Lower leg skin (tissue), 4 donors: ENCODE measurements around the gene ADM2. TPM values are rescaled to one million over a fixed set of nuclear protein-coding genes. Genes with fewer than 3 reads are reported as not detected.
A peak's percentile ranks its signal among the peaks of the same experiment; 100 is the strongest.

Source experiments
- DNase-seq, 2 donors: peaks; one replicate each; pipeline ENCODE4 v3.0.0-alpha.2; 2019; ENCODE audit warnings: low spot score in 2 of 2
- H3K4me3 ChIP-seq: fragments of 200-600 bp; sonication (generic); 2 replicates; pipeline ENCODE4 v1.5.1; 2017; ENCODE audit warnings: mild to moderate bottlenecking, low read depth; ENCODE audit not compliant: poor library complexity, severe bottlenecking
- CTCF ChIP-seq, 3 donors: fragments of 450-650 bp; IDR thresholded peaks; one replicate each; pipeline ENCODE4 v1.5.1; 2016; ENCODE audit warnings: antibody characterized with exemption in 3 of 3, mild to moderate bottlenecking in 3 of 3, moderate library complexity in 2 of 3
- POLR2A ChIP-seq, 2 donors: fragments of 450-650 bp; IDR thresholded peaks; one replicate each; pipeline ENCODE4 v1.6.1; 2016 to 2017; ENCODE audit warnings: antibody characterized with exemption in 2 of 2, mild to moderate bottlenecking in 1 of 2, moderate library complexity in 1 of 2
- WGBS, 2 donors: methylation state at CpG; one replicate each; pipeline ENCODE4 v1.1.5; 2018; 5-methylcytosine and 5-hydroxymethylcytosine counted together
- intact Hi-C: fragments of 100-400 bp; cut with DNase I; formaldehyde crosslinking; loops from one replicate; pipeline ENCODE4 v1.15.0; 2023; ENCODE audit warnings: low total_unique reads
- total RNA-seq, 4 donors: library from RNA; depleted of rRNA; stranded (reverse); fragments of >200 nt; gene quantifications; one replicate each; pipeline ENCODE4 v1.1.0, GENCODE V29; 2016

Gene ADM2
- total RNA-seq, 4 donors from 2014 or later: 0.19 to 0.56 (median 0.52) TPM; not detected in 1

GRCh38 chr22:50498322-50498890 lies 17.1 kb downstream of the ADM2 start:
- DNase-seq: peak; percentile 50 to 92
- whole genome bisulfite sequencing, 2 donors: 15 to 23% methylated on average over 13 of the region's 13 CpGs
- no peak for TF ChIP-seq CTCF (IDR thresholded peaks at IDR 0.05)
- TF ChIP-seq POLR2A (IDR thresholded peaks at IDR 0.05): no peak
- no peak overlapping the region for H3K4me3 ChIP-seq
- intact Hi-C loops: no loop called here

DNA sequence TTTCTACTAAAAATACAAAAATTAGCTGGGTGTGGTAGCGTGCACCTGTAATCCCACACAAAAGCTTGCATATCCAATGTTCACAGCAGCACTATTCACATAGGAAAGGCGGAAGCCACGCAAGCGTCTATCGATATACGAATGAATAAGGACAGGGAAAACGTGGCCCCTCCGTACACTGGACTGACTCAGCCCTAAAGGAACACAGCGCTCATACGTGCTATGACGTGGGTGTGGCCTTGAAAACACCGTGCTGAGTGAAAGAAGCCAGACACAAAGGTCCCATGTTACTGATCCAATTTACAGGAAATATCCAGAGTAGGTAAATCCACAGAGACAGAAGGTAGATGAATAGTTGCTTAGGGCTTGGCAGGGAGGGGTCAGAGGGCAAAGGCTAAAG lies 19.1 kb downstream of the ADM2 start:
- H3K4me3 ChIP-seq: no peak overlapping the region
- 90 to 91% methylated on average over 12 of the region's 12 CpGs for WGBS, 2 donors
- DNase-seq: no peak
- TF ChIP-seq POLR2A (IDR thresholded peaks at IDR 0.05) (no peak), CTCF (IDR thresholded peaks at IDR 0.05) (no peak)
- intact Hi-C loops: no loop called here

GRCh38 chr22:50502096-50502495 lies 20.8 kb downstream of the ADM2 start:
- DNase-seq: no peak
- TF ChIP-seq CTCF (IDR thresholded peaks at IDR 0.05) (no peak), POLR2A (IDR thresholded peaks at IDR 0.05) (no peak)
- H3K4me3 ChIP-seq: no peak overlapping the region
- WGBS, 2 donors: 89 to 90% methylated on average over 6 of the region's 6 CpGs
- intact Hi-C loops: no loop called here

DNA sequence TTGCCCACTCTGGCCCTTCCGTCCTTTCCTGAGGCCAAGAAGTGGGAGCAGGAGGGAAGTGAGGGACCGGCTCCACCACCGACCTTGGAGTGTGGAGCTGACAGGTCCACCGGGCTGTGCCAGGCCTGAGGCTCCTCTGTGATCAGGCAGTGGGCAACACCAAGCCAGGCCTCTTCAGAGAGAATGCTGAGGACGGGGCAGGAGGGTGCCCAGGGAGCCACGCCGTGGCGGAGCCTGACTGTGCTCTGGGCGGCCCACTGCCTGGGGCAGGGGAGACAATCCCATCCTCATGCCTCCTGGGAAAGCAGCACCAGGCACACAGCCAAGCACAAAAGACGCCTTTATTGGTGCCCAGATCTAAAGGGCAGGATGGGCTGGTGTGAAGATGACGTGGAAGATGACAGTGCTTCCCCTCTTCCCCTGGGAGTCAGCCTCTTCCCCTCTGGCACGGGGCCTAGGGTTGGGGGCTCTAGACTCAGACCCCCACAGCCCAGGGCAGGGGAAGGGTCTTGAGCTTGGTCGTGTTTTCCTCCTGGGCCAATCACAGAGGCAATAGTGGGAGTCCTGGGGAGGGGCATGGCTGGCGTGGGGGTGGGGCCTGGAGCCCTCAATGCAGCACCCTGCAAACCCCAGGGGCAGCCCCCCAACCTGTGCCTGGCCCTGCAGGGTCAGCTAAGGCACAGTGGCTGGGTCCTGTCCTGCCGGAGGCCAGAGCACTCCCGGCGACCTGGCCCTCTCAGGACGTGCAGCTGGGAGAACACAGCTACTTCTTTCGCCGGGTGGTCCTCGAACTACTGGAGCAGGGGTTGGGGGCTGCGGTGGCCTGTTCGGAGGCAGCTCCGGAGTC lies 21.5 kb downstream of the ADM2 start:
- TF ChIP-seq POLR2A (IDR thresholded peaks at IDR 0.05) (no peak), CTCF (IDR thresholded peaks at IDR 0.05) (no peak)
- no peak for DNase-seq
- 85 to 86% methylated on average over 16 to 23 of the region's 24 CpGs for WGBS, 2 donors
- intact Hi-C loops: no loop called here
- no peak overlapping the region for H3K4me3 ChIP-seq

DNA sequence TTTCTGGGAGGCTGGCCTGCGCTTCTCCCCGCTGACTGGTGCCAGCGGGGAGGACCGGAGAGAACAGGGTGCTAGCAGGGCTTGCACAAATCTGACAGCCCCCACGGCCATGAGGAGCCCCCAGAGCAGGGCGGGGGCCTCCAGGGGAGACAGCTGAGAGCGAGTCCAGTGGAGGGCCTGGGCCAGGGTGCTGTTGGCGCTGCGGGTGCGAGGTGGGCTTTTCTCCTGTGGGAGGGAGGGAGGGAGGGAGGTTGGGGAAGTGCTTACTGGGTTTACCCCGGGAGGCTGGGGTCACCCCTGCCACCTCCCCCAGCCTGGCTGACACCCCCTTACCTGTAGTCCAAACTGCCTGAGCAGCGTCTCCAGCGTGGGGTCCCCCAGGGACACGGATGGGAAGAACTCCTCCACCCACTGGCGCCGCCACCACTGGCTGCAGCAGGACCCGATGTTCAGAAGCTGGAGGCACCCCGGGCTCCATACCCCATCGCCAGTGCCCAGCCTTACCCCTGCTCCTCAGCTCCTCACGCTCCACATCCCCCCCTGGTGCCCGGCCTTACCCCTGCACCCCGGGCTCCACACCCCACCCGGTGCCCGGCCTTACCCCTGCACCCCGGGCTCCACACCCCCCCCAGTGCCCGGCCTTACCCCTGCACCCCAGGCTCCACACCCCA lies 22.3 kb downstream of the ADM2 start:
- DNase-seq: no peak
- H3K4me3 ChIP-seq: no peak overlapping the region
- TF ChIP-seq CTCF (IDR thresholded peaks at IDR 0.05) (no peak), POLR2A (IDR thresholded peaks at IDR 0.05) (no peak)
- WGBS, 2 donors: 81 to 92% methylated on average over 14 to 25 of the region's 26 CpGs
- intact Hi-C loops: no loop called here
